Measurements from ENCODE around the gene TCEA2. TPM values are rescaled to one million over a fixed set of nuclear protein-coding genes. Genes with fewer than 3 reads are reported as not detected.

TCEA2 gene
- total and polyA plus RNA-seq, 9 of the 15 experiments (the other 6 are each of a cell fraction or from before 2014, with no cell fraction given): 1.4 to 28.7 (median 5.4) TPM

DNA sequence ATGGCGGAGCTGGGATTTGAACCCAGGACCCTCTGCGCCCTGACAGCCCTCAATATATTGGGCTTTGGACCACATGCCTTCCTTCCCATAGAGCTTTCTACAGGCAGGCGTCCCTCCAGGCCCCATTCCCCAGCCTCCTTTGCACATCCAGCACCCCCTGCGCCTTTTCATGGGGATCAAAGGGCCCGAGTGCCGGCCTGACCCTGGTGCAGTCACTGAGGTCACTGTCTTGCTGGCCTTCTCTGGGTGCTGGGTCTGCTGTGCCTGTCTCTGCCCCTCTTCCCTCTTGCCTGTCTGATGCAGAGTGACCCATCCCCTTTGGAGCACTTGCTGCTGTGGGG lies 18.6 kb downstream of the TCEA2 start:
- no TSS peak for BruUV-seq (replicated peaks)
- Histone ChIP-seq H3K27ac (ENCODE audit: extremely low read depth, low read depth, low read length) (no peak overlapping the region), H3K4me3 (no peak overlapping the region), H3K9ac (ENCODE audit: insufficient read depth in 1 of 2, low read depth in 2 of 2, low read length in 2 of 2) (peak overlapping the region in 1 of 2 experiments; percentile 57; a peak in 2 of 4 replicates), H3K9me1 (ENCODE audit: control insufficient read depth, insufficient read depth, low read length) (no peaks in the 10 kb centered on the region), H4K20me1 (replicated peaks; ENCODE audit: control insufficient read depth, insufficient read depth, low read length) (no peaks in the 10 kb centered on the region; the same call in 1 of the 2 replicates), H3K36me3 (ENCODE audit: control insufficient read depth, insufficient read depth, low read length) (no peaks in the 10 kb centered on the region), H3K4me1 (replicated peaks in 1 of 2; ENCODE audit: control insufficient read depth in 2 of 2, insufficient read depth in 2 of 2, low read length in 2 of 2) (peaks cover 16 to 83% of the 10 kb centered on the region in 2 experiments; a peak in 4 of 5 replicates), H2AFZ (ENCODE audit: low read depth, low read length) (no peak overlapping the region), H3K4me2 (ENCODE audit: insufficient read depth, low read length) (no peak overlapping the region), H3K9me3 (replicated peaks; ENCODE audit: control insufficient read depth, insufficient read depth, low read depth, low read length) (no peaks in the 10 kb centered on the region), H3K79me2 (ENCODE audit: control insufficient read depth, insufficient read depth, low read length) (peaks cover 10% of the 10 kb centered on the region; the same call in 2 of the 3 replicates), H3K27me3 (ENCODE audit: control insufficient read depth in 2 of 2, insufficient read depth in 2 of 2, low read length in 2 of 2) (peaks cover 6 to 26% of the 10 kb centered on the region in 2 experiments; a peak in 4 of 5 replicates)
- no peak for FAIRE-seq
- 82% methylated on average over 6 of the region's 6 CpGs for WGBS (ENCODE audit: insufficient coverage, low coverage, missing lambda C conversion rate)
- POLR2A ChIA-PET: interaction anchor here (0.7 to 1.2 kb wide), 2 partner anchors 21 to 547 kb away, joined by 3 read pairs; no protein-coding TSS in a partner anchor
- DNase-seq (ENCODE audit: extremely low read depth in 1 of 4, low spot score in 3 of 4): no peak
- in situ Hi-C loops (cut with MboI) (no loop called here), intact Hi-C loops (cut with micrococcal nuclease) (no loop called here)
- CTCF ChIA-PET (ENCODE audit: low intra/inter-chr PET ratio): no interaction called here
- no peak for ATAC-seq
- TF ChIP-seq ZNF408 (CRISPR knock-in tag; IDR thresholded peaks at IDR 0.05; ENCODE audit: low read depth) (no peak), ZNF263 (CRISPR knock-in tag; IDR thresholded peaks at IDR 0.05; ENCODE audit: borderline replicate concordance) (no peak), EP400 (IDR thresholded peaks at IDR 0.05) (no peak), ZNF583 (CRISPR knock-in tag; IDR thresholded peaks at IDR 0.05) (no peak), ZNF76 (CRISPR knock-in tag; IDR thresholded peaks at IDR 0.05; ENCODE audit: borderline replicate concordance) (no peak), MEIS2 (IDR thresholded peaks at IDR 0.05; ENCODE audit: partially characterized antibody) (no peak), ARID3B (CRISPR knock-in tag; IDR thresholded peaks at IDR 0.05; ENCODE audit: borderline replicate concordance) (no peak)
- TF ChIP-seq, protein P1, sequence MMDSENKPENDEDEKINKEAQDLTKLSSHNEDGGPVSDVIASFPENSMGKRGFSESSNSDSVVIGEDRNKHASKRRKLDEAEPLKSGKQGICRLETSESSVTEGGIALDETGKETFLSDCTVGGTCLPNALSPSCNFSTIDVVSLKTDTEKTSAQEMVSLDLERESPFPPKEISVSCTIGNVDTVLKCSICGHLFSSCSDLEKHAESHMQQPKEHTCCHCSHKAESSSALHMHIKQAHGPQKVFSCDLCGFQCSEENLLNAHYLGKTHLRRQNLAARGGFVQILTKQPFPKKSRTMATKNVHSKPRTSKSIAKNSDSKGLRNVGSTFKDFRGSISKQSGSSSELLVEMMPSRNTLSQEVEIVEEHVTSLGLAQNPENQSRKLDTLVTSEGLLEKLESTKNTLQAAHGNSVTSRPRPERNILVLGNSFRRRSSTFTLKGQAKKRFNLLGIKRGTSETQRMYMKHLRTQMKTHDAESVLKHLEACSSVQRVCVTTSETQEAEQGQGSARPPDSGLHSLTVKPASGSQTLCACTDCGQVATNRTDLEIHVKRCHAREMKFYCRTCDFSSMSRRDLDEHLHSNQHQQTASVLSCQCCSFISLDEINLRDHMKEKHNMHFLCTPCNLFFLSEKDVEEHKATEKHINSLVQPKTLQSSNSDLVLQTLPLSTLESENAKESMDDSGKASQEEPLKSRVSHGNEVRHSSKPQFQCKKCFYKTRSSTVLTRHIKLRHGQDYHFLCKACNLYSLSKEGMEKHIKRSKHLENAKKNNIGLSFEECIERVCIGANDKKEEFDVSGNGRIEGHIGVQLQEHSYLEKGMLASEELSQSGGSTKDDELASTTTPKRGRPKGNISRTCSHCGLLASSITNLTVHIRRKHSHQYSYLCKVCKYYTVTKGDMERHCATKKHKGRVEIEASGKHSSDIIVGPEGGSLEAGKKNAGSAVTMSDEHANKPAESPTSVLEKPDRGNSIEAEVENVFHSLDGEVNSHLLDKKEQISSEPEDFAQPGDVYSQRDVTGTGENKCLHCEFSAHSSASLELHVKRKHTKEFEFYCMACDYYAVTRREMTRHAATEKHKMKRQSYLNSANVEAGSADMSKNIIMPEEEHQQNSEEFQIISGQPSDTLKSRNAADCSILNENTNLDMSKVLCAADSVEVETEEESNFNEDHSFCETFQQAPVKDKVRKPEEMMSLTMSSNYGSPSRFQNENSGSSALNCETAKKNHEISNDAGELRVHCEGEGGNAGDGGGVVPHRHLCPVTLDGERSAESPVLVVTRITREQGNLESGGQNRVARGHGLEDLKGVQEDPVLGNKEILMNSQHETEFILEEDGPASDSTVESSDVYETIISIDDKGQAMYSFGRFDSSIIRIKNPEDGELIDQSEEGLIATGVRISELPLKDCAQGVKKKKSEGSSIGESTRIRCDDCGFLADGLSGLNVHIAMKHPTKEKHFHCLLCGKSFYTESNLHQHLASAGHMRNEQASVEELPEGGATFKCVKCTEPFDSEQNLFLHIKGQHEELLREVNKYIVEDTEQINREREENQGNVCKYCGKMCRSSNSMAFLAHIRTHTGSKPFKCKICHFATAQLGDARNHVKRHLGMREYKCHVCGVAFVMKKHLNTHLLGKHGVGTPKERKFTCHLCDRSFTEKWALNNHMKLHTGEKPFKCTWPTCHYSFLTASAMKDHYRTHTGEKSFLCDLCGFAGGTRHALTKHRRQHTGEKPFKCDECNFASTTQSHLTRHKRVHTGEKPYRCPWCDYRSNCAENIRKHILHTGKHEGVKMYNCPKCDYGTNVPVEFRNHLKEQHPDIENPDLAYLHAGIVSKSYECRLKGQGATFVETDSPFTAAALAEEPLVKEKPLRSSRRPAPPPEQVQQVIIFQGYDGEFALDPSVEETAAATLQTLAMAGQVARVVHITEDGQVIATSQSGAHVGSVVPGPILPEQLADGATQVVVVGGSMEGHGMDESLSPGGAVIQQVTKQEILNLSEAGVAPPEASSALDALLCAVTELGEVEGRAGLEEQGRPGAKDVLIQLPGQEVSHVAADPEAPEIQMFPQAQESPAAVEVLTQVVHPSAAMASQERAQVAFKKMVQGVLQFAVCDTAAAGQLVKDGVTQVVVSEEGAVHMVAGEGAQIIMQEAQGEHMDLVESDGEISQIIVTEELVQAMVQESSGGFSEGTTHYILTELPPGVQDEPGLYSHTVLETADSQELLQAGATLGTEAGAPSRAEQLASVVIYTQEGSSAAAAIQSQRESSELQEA (IDR thresholded peaks at IDR 0.05; ENCODE audit: low read depth): no peak
- TF ChIP-seq, protein P2, sequence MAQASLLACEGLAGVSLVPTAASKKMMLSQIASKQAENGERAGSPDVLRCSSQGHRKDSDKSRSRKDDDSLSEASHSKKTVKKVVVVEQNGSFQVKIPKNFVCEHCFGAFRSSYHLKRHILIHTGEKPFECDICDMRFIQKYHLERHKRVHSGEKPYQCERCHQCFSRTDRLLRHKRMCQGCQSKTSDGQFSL (CRISPR knock-in tag; IDR thresholded peaks at IDR 0.05): no peak
- TF ChIP-seq, protein P2 (tag; IDR thresholded peaks at IDR 0.05): no peak
- TF ChIP-seq, protein P3, sequence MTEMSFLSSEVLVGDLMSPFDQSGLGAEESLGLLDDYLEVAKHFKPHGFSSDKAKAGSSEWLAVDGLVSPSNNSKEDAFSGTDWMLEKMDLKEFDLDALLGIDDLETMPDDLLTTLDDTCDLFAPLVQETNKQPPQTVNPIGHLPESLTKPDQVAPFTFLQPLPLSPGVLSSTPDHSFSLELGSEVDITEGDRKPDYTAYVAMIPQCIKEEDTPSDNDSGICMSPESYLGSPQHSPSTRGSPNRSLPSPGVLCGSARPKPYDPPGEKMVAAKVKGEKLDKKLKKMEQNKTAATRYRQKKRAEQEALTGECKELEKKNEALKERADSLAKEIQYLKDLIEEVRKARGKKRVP (CRISPR knock-in tag; IDR thresholded peaks at IDR 0.05): no peak
